Epidermal melanocyte (primary cell): Measurements from ENCODE around the gene LPAR3.

Experiments
- DNase-seq: peaks from one replicate; pipeline ENCODE4 v3.0.0; 2011; ENCODE audit warnings: low spot score; ENCODE audit not compliant: insufficient read length

Gene LPAR3

DNA sequence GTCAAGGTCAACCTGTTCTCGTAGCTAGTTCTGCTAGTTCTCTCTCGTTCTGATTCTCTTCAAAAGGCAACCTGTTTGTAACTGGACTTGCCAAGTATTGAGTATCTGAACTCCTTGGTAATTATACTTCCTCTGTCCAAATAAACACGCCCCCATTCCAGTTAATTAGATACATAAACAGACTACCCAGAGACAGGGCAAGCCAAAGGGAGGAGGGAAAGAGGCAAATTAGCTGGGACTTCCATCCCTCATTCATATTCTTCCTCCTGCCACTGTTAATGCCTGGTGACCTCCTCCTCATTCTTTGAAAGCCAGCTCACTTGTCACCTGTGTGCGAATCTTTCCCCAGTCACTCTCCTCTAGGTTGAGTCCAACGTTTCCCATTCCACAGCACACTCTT is 62.9 kb downstream of the LPAR3 start:
- no peak for DNase-seq

DNA sequence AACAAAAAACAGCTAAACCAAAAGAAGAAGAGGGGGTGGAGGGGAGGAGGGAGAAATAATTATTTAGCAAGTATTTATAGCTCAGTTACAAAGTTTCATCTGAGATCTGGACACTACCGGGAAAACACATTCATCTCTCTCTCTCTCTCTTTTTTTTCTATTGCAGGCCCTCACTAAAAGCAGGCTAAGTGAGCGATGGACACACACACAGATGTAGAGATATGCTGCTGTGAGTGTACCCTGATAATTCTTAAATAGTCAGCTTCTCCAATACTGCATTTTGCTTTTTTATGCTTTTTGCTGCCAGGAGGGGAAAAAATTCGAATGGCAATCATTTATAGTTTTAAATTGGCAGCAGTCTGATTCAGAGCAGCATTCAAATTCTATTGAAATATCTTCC is 65.0 kb downstream of the LPAR3 start:
- DNase-seq = no peak

DNA sequence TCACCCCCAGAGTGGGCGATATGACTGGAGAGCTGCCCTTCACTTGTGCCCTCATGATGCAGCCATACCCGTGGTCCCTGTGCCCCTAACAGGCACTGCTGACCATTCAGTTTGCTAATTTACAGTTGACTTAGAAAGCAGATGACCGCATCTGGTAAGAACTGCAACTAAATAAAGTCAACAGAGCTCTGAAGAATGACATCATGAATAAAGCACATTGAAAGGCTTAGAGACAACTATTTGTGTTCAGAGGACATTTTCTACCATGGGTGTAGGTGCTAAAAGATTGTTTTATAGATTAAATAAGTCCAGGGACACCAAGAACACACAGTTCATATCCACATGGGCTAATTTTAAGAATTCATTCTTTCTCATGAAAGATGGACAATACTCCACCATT is 65.5 kb downstream of the LPAR3 start:
- DNase-seq = no peak

DNA sequence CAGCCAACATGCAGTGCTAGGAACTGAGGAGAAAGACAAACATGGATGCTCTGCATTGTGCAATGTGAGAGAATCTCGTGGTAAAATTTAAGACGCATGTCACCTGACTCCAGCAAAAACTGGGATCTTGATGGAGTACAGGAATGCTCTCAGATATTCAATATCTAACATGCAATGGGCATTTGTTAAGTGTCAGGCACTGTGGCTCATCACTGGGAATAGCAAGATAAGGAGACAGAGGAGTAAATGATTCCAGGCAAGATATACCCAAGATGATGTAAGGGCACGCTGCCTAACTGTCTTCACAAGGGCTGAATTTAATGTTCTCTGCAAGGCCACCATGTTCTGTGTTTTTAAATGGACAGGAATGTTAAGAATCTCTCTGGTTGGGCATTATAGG is 67.8 kb downstream of the LPAR3 start:
- no peak for DNase-seq

DNA sequence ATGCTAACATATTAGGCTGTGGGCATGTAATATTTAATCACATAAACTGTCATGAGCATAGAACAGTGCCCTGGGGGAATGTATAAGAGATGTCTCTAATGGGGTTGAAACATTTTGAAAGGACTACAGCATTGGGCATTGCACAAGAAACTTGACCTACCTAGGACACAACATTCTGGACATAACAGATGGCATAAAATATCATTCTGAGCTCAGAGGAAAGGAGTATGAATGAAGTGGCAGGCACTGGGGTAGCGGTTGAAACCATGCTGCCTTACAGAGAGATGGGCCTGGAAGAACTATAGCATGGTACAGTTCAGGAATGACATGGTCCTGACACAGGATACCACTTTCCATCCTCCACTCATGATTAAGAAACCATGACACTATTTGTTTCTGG is 69.0 kb downstream of the LPAR3 start:
- no peak for DNase-seq

DNA sequence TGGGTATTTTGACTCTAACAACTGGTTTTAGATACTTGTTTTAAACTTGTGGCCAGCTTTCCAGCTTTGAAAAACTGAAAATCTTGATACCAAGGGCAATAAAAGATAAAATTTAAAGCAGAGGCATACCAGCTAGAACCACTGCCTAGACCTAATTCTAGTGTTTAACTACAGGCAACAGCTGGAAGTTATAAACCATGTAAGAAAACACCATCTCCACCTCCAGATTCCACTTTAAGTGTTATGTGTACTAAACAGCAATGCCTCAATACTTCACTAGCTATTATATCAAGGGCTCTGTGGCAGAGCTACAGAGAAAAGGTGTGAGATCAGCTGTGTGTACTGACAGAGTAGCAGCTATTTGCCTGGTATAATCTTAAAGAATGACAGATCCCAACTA is 69.5 kb downstream of the LPAR3 start:
- no peak for DNase-seq

DNA sequence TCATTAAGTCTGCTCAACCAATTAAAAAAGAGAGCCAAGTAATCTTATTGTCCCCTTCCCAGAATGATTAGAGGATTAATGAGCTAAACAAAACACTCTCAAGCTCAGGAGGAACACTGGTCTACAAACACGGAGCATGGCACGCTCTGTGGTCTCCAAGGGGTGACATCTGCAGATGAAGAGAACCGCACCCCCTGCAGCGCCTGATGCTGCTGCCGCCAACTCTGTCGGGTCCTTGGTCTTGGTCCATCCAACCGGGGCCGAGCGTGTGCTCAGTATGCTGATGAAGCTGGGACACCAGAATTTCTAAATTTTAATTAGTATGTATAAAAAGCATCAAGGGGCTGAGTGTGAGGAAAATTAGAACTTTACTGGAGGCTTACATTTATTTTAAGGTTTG is 82.7 kb downstream of the LPAR3 start:
- no peak for DNase-seq

DNA sequence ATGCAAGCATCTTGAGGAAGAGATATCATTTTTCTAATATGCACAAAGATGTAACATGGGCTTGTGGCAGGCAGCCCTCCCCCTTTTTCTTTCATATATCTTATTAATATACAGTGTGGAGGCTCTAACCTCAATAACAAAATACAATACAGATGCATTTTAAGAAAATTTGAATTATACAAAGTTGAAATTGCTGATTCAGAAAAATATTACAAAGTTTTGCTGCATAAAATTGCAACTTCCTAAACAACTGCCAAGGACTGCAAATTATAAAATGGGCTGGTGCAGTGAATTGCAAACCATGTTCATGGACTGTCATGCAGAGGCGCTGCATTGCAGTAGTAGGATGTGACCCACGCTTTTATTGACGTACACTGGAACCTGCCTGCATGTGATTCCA is 84.0 kb downstream of the LPAR3 start:
- no peak for DNase-seq

DNA sequence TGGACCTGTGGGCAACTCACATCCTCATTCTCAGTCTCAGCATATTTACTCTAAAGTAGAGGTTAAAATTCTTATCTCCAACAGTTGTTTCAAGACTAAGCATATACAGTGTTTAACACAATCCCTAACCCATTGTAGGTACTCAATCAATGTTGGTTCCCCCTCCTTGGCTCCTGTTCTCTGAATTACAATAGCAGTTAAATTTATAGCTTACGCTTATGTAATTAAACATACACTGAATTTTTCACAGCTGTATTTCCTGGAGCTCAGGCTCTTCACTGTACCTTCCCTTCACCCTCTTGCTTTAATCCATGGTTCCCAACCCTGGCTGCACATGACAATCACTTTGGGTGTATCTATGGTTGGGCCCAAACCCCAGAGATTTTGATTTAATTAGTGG is 89.4 kb downstream of the LPAR3 start:
- no peak for DNase-seq

DNA sequence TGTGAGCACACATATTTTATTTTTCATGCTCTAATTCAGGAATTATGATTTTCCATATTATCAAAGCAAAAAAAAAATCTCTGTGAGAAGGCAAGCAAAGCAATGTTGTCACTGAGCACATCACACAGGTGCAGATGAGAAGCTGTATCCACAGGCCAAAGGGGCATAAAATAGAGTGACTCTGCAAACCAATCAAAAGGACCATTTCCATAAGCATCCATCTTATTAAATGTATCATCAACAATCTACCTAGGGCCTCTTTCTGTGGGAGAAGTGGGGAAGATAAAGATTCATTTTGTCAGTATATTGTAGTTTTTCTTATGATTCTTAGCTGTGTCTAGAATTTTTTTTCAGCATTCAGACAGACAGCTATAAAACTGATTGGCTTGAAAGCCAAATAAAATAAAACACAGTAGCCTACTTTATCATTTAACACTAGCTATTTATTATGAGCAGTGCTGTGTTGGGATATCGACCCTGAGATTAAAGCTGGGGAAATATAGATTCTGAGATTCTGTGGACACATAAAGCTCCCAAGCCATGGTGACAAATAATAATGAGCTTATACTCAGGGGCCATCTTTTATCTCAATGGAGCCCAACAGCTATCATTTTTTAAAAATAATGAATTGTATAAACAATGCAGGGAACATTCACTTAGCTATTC is 90.3 kb downstream of the LPAR3 start:
- DNase-seq = no peak

DNA sequence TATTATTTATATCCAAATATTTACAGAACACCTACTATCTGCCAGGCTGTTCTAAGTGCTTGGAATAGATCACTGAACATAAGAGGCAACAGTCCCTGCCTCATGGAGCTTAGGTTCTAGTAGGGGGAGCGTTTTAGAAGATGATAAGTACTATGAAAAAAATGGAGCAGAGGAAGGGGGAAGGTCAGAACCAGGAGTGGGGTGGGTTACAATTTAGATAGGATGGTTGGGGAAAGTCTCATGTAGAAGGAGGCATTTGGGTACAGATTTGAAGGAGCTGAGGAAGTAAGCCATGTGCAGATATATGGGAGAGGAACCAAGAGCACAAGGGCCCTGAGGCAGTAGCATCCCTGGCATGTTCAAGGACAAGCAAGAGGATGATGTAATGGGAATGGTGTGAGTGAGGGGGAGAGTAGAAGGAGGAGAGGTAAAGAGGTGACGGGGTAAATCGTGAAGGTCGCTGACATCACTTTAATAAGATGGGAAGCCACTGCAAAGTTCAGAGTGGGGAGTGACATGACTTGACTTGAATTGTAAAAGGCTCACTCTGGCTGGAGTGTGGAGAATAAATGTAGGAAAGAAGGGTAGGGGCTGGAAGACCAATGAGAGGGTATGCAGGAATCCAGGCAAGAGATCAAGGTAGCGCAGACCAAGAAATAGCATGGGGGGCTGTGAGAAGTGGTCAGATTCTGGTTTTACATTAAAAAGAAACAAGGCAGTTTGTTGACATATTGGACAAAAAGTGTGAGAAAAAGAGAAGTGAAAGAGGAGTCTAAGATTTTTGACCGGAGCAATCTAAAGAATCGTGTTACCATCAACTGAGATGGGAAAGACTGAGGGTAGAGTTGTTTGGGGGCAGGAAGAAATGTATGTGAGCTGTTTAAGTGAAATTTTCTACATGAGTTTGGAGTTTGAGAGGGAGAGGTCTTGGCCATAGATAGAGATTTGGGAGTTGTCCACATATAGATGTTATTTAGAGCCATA is 92.6 kb downstream of the LPAR3 start:
- DNase-seq = no peak

DNA sequence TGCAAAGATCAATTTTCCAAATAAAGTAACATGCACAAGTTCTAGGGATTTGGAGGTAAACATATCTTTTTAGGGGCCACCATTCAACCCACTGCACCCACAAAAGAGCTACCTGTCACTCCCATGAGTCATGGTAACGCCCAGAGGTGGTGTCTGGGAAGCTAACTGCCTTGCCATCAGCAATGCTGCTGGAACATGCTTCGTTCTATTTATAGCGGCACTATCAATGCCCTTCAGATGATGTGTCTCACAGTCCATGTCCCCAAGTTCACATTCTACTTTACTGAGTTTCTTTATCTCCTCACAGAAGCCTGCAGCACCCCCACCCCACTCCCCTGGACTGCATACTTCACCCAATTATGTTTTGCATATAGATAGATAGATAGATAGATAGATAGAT is 95.4 kb downstream of the LPAR3 start:
- DNase-seq = no peak

DNA sequence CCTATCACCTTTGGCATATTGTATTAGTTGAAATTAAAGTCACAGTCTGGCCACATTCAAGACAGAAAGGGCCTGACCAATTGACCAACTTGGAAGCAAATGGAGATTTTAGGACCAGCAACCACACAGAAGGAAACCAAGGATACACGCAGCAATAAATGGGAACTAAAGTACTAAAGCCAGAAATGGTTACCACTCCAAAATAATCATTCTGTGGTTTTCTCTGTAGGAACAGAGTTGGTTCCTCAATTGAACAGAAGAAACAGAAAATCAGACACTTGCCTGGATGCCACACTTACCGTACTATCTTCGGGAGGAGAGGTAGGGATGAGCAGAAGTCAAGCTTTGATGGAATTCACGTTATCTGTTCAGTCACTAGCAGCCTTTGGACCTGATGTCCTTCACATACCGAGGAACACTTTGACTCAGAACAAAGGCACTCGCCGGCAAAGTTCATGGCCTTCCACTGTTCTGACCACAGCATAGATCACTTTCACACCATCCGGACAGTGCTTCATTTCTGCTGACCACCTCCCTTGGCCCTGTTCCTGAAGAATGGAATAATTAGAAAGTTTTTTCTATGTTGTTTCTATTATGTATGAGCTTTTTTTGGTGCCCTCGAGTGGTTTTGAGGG is 96.9 kb downstream of the LPAR3 start:
- DNase-seq = no peak

DNA sequence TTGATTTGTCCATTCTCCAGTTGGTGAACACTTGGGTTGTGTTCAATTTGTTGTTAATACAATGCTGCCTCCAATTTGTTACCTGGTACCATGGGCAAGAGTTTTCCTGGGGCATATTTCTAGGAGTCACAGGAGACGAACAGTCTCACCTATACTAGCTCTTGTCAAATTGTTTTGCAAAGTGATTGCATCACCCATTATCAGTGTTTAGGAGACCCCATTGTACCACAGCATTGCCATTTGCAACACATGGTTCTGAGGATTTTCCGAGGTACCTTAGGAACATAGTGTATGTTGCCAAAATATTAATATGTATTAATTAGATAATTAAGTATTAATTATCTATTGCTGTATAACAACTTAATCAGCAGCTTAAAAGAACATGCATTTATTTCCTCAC is 97.8 kb downstream of the LPAR3 start:
- DNase-seq = no peak

DNA sequence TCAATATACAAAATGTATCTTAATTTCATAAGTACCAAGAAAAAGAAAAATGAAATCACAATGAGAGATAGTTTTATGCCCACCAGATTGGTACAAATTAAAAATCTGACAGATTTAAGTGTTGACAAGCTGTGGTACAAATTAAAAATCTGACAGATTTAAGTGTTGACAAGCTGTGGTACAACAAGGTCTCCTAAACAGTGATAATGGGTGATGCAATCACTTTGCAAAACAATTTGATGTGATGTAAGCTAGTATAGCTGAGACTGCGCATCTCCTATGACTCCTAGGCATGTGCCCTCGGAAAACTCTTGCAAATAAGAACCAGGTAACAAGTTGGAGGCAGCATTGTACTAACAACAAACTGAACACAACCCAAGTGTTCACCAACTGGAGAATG is 100.6 kb downstream of the LPAR3 start:
- DNase-seq = no peak

DNA sequence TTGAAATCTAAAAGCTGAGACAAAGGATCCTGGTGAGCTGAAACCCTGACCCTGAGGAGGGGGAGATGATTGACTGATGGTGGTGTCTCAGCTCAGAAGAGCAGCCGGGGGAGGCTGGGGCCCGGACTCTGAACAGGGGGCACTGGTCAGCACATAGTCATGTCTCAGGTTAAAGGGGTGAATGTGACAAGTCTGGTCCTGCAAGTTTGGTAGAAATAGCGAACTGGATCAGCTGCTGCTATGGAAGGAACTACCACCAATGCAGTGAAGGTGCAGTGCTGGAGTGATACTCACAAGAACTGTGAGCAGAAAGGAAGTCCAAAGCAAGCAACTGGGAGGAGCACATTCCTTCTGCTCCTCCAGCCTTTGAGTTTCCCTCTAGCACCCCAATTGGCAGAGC is 104.0 kb downstream of the LPAR3 start:
- DNase-seq = no peak

DNA sequence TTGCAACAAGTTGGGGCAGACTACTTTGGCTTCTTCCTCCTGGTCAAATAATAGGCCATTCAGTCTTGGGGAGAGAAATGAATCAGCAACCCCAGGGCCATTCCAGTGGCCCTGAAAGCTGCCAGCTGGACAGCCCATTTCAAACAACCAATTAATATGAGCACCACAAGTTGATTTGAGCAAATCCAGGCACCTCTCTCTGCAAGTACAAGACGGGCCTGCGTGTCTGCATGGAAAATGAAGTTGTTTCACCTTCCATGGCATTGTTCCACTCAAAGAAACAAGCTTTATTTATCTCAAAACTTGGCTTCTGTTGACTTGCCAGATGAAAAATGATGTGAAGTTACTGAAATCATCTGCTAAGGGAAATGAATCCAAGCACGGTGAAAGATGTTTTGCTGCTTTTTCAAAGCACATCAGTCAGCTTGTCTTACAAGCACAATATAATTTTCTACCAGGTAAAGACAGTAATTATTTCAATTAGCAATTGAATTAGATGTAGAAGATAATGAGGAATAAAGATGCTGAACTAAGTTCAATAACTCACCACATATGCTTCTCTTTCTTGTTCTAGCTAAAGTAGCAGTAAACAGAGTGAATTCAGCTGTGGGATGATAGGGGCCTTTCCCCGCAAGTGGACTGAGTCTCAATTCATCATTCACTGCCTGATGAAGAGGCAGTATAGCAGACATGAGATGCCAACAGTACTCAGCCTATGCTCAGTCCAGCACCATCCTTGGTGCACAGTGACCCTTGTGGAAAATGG is 107.6 kb downstream of the LPAR3 start:
- no peak for DNase-seq

DNA sequence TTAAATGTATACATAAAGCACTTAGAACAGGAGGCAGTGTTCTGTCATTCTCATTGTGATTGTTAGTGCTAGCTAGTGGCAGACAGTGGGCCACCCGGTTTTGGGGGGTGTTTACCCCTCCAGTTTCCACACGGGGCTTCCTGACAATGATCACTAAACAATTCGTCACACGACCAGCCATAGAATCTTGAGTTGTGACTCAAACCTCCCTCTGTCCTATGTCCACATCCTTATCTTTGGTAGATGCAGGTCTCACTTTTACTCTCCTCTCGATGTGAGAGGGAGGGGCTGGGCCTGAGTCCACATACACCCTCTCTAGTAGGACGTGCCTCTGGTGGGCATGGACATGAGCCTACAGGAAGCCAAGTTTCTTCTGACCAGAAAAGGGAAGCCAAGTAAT is 110.1 kb downstream of the LPAR3 start:
- no peak for DNase-seq

DNA sequence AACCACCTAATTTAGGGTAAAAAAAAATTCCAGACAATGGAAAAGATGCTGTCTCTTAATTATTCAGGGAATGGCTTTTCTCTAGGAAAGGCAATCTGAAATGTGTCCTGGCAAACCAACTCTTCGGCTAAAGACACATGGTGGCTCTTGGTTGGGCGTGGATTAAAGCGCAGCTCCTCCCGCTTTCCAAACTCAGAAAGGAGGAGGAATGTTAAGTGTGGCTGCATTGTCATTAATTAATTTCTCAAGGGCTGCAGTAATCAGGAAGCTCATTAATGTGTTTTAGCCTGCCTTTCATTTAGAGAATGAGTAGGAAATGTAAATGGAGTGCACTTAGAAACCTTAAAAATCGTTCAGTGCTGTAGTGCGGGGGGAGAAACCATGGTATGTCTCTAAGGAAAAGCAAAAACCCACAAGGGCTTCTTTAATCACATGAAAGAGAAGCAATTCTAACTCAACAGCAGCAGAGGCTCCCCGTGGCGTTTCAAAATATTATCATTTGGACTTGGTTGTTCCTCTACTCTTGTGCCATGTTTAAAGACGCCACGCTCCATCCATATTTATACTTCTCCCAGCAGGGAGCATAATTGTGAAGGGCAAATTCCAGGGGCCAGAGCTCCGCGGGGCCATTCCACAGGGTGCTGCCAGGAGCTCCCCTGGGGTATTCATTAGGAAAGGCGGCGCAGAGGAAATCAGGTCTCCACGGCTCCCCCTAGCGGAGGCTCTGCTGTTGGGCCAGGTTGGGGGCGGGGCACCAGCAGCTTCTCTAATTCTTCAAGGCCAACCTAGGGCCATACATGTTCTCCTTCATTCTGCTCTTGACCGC is 110.8 kb downstream of the LPAR3 start:
- no peak for DNase-seq

DNA sequence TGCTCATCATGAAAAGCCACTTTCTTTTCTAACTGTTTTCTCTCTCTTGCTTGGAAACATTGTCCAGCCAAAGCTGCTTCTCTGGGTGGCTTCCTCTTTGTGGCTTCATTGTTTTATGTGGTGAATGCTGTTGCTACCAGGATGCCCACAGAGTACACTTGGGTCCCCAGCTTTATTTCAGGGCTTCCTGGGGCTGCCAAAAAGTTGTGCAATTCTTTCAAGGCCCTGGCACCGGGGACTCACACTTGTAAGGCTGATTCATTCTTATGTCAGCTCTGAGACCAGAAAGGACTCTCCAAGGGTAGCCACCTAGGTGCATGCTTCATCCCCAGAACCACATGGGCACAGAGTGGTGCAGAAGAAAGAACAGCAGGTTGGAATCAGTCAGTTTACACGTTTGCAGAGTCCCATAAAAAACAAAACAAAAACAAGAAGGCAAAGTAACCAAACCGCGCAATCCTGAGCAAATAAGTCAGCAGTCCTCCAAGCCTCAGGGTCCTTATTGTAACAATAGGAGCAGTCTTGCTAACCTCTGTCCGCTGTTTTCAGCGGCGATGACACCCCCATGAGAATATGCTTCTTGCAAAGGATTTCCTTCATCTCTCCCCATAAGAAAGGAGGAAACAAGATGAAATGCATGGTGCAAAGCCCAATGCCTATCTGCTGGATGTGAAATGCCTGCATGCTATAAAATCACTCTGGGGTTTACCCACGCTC is 112.8 kb downstream of the LPAR3 start:
- no peak for DNase-seq
